NT2/D1 (cell line): ENCODE data around the gene PCNT.

Experiments used
- DNase-seq: peaks from one replicate; pipeline ENCODE4 v3.0.0-alpha.2; 2011; ENCODE audit warnings: low read depth, low spot score
- H3K27me3 ChIP-seq: 2 replicates; pipeline ENCODE4 v1.6.0; 2011; ENCODE audit warnings: mild to moderate bottlenecking; ENCODE audit not compliant: insufficient read length, insufficient read depth
- H3K36me3 ChIP-seq: 2 replicates; pipeline ENCODE4 v1.6.1; 2011; ENCODE audit warnings: mild to moderate bottlenecking, low read length, mixed read lengths; ENCODE audit not compliant: insufficient read depth, insufficient read length
- H3K4me1 ChIP-seq: 2 replicates; pipeline ENCODE4 v1.5.1; 2011; ENCODE audit not compliant: insufficient read depth, insufficient read length
- H3K4me3 ChIP-seq: 2 replicates; pipeline ENCODE4 v1.5.1; 2011; ENCODE audit warnings: low read depth; ENCODE audit not compliant: insufficient read length
- H3K9ac ChIP-seq: 2 replicates; pipeline ENCODE4 v1.6.0; 2011; ENCODE audit warnings: low read depth; ENCODE audit not compliant: insufficient read length
- H3K9me3 ChIP-seq: 2 replicates; pipeline ENCODE4 v1.5.1; 2011; ENCODE audit warnings: mild to moderate bottlenecking, low read length; ENCODE audit not compliant: insufficient read depth
- SUZ12 ChIP-seq: IDR thresholded peaks from 2 replicates; pipeline ENCODE4 v1.6.1; 2011; ENCODE audit not compliant: insufficient read length, insufficient read depth; ENCODE audit errors: extremely low read depth
- YY1 ChIP-seq: IDR thresholded peaks from 2 replicates; pipeline ENCODE4 v1.6.1; 2011; ENCODE audit not compliant: insufficient read length, insufficient read depth
- ZNF274 ChIP-seq: IDR thresholded peaks from 2 replicates; pipeline ENCODE4 v1.6.1; 2011; ENCODE audit warnings: mild to moderate bottlenecking, low read depth, low read length

PCNT gene

GRCh38 chr21:46483300-46484295, 159.6 kb downstream of the PCNT start:
- DNase-seq, result no peak
- Histone ChIP-seq H3K36me3 (peaks cover 55% of the 10 kb centered on the region), H3K9me3 (no peaks in the 10 kb centered on the region), H3K27me3 (no peaks in the 10 kb centered on the region), H3K9ac (no peak overlapping the region), H3K4me3 (no peak overlapping the region), H3K4me1 (no peaks in the 10 kb centered on the region)
- TF ChIP-seq YY1 (no peak), ZNF274 (no peak), SUZ12 (no peak)

- no peak overlapping the region for H3K9ac ChIP-seq
- H3K27me3 ChIP-seq, result no peaks in the 10 kb centered on the region
- no peak for TF ChIP-seq ZNF274
- TF ChIP-seq SUZ12, result no peak
- peaks cover 58% of the 10 kb centered on the region for H3K36me3 ChIP-seq
- H3K4me3 ChIP-seq, result no peak overlapping the region
- H3K4me1 ChIP-seq, result peaks cover 3% of the 10 kb centered on the region
- H3K9me3 ChIP-seq, result no peaks in the 10 kb centered on the region
- no peak for DNase-seq
Observed at GRCh38 chr21:46486481-46487126, 162.6 kb downstream of the PCNT start.

DNA sequence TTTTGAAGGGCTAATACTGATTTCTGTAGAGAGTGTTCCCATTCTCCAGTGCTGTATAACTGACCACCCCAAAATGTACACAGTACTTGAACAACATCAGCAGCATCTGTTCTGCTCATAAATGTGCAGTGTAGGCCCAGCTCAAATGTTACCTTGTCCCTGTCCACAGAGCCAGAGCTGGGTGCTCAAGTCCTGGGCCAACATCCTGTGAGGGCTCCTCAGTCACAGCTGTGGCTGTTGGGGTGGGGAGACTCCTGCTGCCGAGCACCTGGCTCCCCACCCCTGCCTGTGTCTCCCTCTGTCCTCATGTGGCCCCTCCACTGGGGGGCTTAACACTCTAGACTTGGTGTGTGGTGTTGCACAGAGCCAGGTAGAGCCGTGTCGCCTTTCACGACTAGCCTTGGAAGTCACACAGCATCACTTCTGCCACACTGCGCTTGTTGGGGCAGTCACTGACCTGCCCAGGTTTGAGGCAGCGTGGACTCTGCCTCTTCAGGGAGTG, 165.3 kb downstream of the PCNT start:
- Histone ChIP-seq H3K9me3 (no peaks in the 10 kb centered on the region), H3K27me3 (no peaks in the 10 kb centered on the region), H3K9ac (no peak overlapping the region), H3K4me3 (no peak overlapping the region), H3K36me3 (peaks cover 62% of the 10 kb centered on the region), H3K4me1 (peaks cover 3% of the 10 kb centered on the region)
- no peak for TF ChIP-seq YY1
- no peak for TF ChIP-seq ZNF274
- TF ChIP-seq SUZ12, result no peak
- no peak for DNase-seq

- no peak for DNase-seq
- Histone ChIP-seq H3K27me3 (no peaks in the 10 kb centered on the region), H3K36me3 (peaks cover 61% of the 10 kb centered on the region), H3K4me3 (no peak overlapping the region), H3K9me3 (no peaks in the 10 kb centered on the region), H3K4me1 (peaks cover 3% of the 10 kb centered on the region), H3K9ac (no peak overlapping the region)
- no peak for TF ChIP-seq SUZ12
- no peak for TF ChIP-seq ZNF274
- no peak for TF ChIP-seq YY1
Observed at GRCh38 chr21:46489800-46490199, 165.8 kb downstream of the PCNT start.

GRCh38 chr21:46491553-46491952, 167.6 kb downstream of the PCNT start:
- Histone ChIP-seq H3K4me3 (no peak overlapping the region), H3K9ac (no peak overlapping the region), H3K9me3 (no peaks in the 10 kb centered on the region), H3K36me3 (peaks cover 55% of the 10 kb centered on the region), H3K4me1 (peaks cover 3% of the 10 kb centered on the region), H3K27me3 (no peaks in the 10 kb centered on the region)
- DNase-seq, result no peak
- no peak for TF ChIP-seq YY1
- TF ChIP-seq ZNF274, result no peak
- TF ChIP-seq SUZ12, result no peak

DNA sequence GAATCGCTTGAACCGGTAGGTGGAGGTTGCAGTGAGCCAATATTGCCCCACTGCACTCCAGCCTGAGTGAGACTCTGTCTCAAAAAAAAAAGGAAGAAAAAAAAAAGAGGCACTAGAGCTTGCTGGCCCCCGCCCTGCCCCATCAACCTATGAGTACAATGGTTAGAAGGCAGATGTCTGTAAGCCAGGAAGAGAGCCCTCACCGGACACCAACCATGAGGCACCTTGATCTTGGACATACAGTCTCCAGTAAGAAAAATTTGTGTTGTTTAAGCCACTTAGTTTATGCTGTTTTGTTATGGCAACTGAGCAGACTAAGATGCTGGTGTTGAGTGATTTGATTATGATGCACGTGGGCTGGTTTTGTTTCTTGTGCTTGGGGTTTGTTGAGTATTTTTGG, 168.9 kb downstream of the PCNT start:
- DNase-seq, result no peak
- Histone ChIP-seq H3K4me1 (peaks cover 3% of the 10 kb centered on the region), H3K9me3 (no peaks in the 10 kb centered on the region), H3K27me3 (no peaks in the 10 kb centered on the region), H3K36me3 (peaks cover 57% of the 10 kb centered on the region), H3K9ac (no peak overlapping the region), H3K4me3 (no peak overlapping the region)
- no peak for TF ChIP-seq YY1
- TF ChIP-seq SUZ12, result no peak
- TF ChIP-seq ZNF274, result no peak

GRCh38 chr21:46493828-46494227, 169.9 kb downstream of the PCNT start:
- no peaks in the 10 kb centered on the region for H3K27me3 ChIP-seq
- no peak overlapping the region for H3K4me3 ChIP-seq
- no peak overlapping the region for H3K9ac ChIP-seq
- H3K36me3 ChIP-seq, result peaks cover 59% of the 10 kb centered on the region
- TF ChIP-seq YY1, result no peak
- no peak for TF ChIP-seq ZNF274
- TF ChIP-seq SUZ12, result no peak
- H3K4me1 ChIP-seq, result peaks cover 3% of the 10 kb centered on the region
- no peaks in the 10 kb centered on the region for H3K9me3 ChIP-seq
- DNase-seq, result no peak
